CD4-positive, alpha-beta T cell treated with Interleukin-6 for 4 hours (primary cell): ENCODE measurements around the gene ARHGEF28.

Source experiments
- DNase-seq: peaks from one replicate; pipeline ENCODE4 v3.0.0-alpha.2; 2020; ENCODE audit warnings: mixed read lengths

ARHGEF28 gene

GRCh38 chr5:73619606-73620333 lies 6.2 kb upstream of the ARHGEF28 start:
- DNase-seq, result no peak

- no peak for DNase-seq
These were observed 5.7 kb upstream of the ARHGEF28 start for GRCh38 chr5:73620334-73620687.

- no peak for DNase-seq
These were observed 2.9 kb upstream of the ARHGEF28 start for GRCh38 chr5:73623060-73623459.

- DNase-seq, result no peak
These were observed 2.0 kb upstream of the ARHGEF28 start for GRCh38 chr5:73623901-73624404.

- DNase-seq, result no peak
These were observed 1.1 kb upstream of the ARHGEF28 start for GRCh38 chr5:73624888-73625287.

- DNase-seq, result no peak
These were observed 538 bp upstream of the ARHGEF28 start for GRCh38 chr5:73625372-73625943.

GRCh38 chr5:73626814-73627313 lies 868 bp downstream of the ARHGEF28 start:
- no peak for DNase-seq

- DNase-seq, result no peak
These were observed 3.5 kb downstream of the ARHGEF28 start for GRCh38 chr5:73629456-73629855.

- no peak for DNase-seq
These were observed 4.8 kb downstream of the ARHGEF28 start for GRCh38 chr5:73630765-73631164.

GRCh38 chr5:73631500-73631899 lies 5.5 kb downstream of the ARHGEF28 start:
- DNase-seq, result no peak

GRCh38 chr5:73633060-73633459 lies 7.1 kb downstream of the ARHGEF28 start:
- DNase-seq, result no peak

- no peak for DNase-seq
These were observed 10.4 kb downstream of the ARHGEF28 start for GRCh38 chr5:73636408-73636807.

- no peak for DNase-seq
These were observed 11.6 kb downstream of the ARHGEF28 start for GRCh38 chr5:73637565-73637964.

GRCh38 chr5:73638344-73639095 lies 12.5 kb downstream of the ARHGEF28 start:
- DNase-seq, result no peak

- no peak for DNase-seq
These were observed 14.9 kb downstream of the ARHGEF28 start for GRCh38 chr5:73640861-73641320.

- no peak for DNase-seq
These were observed 15.8 kb downstream of the ARHGEF28 start for GRCh38 chr5:73641811-73642210.

GRCh38 chr5:73642344-73642743 lies 16.3 kb downstream of the ARHGEF28 start:
- no peak for DNase-seq

- DNase-seq, result no peak
These were observed 18.5 kb downstream of the ARHGEF28 start for GRCh38 chr5:73644385-73644963.

GRCh38 chr5:73647721-73648120 lies 21.7 kb downstream of the ARHGEF28 start:
- DNase-seq, result no peak

- no peak for DNase-seq
These were observed 22.5 kb downstream of the ARHGEF28 start for GRCh38 chr5:73648515-73648914.

- no peak for DNase-seq
These were observed 23.9 kb downstream of the ARHGEF28 start for GRCh38 chr5:73649926-73650325.

- no peak for DNase-seq
These were observed 26.4 kb downstream of the ARHGEF28 start for GRCh38 chr5:73652391-73652790.

GRCh38 chr5:73654171-73654811 lies 28.3 kb downstream of the ARHGEF28 start:
- no peak for DNase-seq
